Measurements from ENCODE around the gene NDUFB11.
"Not testable (repeated sequence)": the region's sequence is repeated elsewhere in the genome, so short reads cannot be mapped to it uniquely, and the experiment has no call there.

GRCh38 chrX:47124466-47124865, 20.0 kb downstream of the NDUFB11 start:
- not testable (repeated sequence) for TF ChIP-seq CTCF (conservative IDR thresholded peaks at IDR 0.05); ZFX (IDR thresholded peaks at IDR 0.05)

Data from C4-2B (cell line).